Measurements from ENCODE around the gene RIMBP2. TPM values are rescaled to one million over a fixed set of nuclear protein-coding genes. Genes with fewer than 3 reads are reported as not detected.

RIMBP2 gene
- total RNA-seq, 4 donors from 2014 or later, result 0.83 to 1.8 (median 1.4) TPM

GRCh38 chr12:130632642-130633041, 83.5 kb downstream of the RIMBP2 start:
- intact Hi-C loops (cut with DNase I), result no loop called here
- 63% methylated on average over 5 of the region's 5 CpGs for WGBS
- Histone ChIP-seq H3K36me3 (no peaks in the 10 kb centered on the region), H3K27me3 (peaks cover 0 to 20% (median 0%) of the 10 kb centered on the region in 4 donors), H3K4me3 (no peak overlapping the region), H3K27ac (replicated peaks in 1 of 4) (no peak overlapping the region), H3K9me3 (peaks cover 0 to 10% (median 0%) of the 10 kb centered on the region in 4 donors), H3K4me1 (no peaks in the 10 kb centered on the region)
- no peak for DNase-seq (ENCODE audit: extremely low spot score)
- no peak for TF ChIP-seq CTCF (IDR thresholded peaks at IDR 0.05)

DNA sequence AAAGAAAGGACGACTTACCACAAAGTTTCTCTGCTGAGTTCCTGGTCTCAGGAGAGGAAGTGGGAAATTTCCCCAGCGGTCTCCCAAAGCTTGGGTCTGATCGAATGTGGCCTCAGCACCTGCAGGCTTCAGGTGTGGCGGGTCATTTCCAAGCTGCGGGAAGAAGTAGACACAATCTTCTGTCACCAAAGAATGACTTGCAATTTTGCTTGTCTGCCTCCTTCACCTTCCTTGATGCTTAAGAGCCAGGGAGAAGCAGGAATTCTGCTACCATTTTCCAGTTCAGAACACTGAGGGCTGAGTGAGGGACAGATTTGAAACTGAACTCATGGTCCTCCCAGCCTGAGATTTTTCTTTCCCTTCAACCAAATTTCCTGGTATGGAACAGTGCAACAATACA, 87.8 kb downstream of the RIMBP2 start:
- intact Hi-C loops (cut with DNase I), result no loop called here
- DNase-seq (ENCODE audit: extremely low spot score), result no peak

DNA sequence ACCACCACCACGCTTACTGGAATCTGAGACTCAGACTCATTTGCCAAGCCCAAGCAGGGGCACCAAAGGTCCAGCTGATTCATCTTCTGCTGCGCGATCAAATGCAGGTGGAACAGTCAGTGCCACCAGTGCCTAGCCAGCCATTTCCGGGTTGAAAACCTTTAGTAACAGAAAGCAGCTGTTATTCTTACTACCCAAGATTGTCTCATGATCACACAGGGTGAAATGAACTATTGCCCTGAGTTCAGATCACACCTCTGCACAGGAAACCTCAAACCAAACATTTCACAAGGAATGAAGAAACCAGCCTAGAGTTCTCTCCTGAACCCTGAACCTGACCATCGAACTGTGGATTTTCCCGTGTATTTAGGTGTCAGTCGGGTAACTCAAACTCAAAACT, 88.9 kb downstream of the RIMBP2 start:
- TF ChIP-seq CTCF (IDR thresholded peaks at IDR 0.05), result no peak
- Histone ChIP-seq H3K9me3 (peaks cover 0 to 19% (median 15%) of the 10 kb centered on the region in 4 donors), H3K27ac (replicated peaks in 1 of 4) (no peak overlapping the region), H3K36me3 (no peaks in the 10 kb centered on the region), H3K4me3 (no peak overlapping the region), H3K4me1 (no peaks in the 10 kb centered on the region), H3K27me3 (no peaks in the 10 kb centered on the region)
- DNase-seq (ENCODE audit: extremely low spot score), result no peak
- 93% methylated on average over 7 of the region's 7 CpGs for WGBS
- intact Hi-C loops (cut with DNase I), result no loop called here

More for the DNA sequence above, 87.8 kb downstream of the RIMBP2 start:
- Histone ChIP-seq H3K27ac (replicated peaks in 1 of 4) (no peak overlapping the region), H3K9me3 (peaks cover 0 to 14% (median 6%) of the 10 kb centered on the region in 4 donors), H3K4me3 (no peak overlapping the region), H3K36me3 (no peaks in the 10 kb centered on the region), H3K4me1 (no peaks in the 10 kb centered on the region), H3K27me3 (peaks cover 0 to under 1% (median 0%) of the 10 kb centered on the region in 4 donors)
- whole genome bisulfite sequencing, result 84% methylated on average over 5 of the region's 5 CpGs
- TF ChIP-seq CTCF (IDR thresholded peaks at IDR 0.05) (no peak), EP300 (IDR thresholded peaks at IDR 0.05) (no peak), POLR2A (IDR thresholded peaks at IDR 0.05; ENCODE audit: low read depth) (no peak), POLR2AphosphoS5 (IDR thresholded peaks at IDR 0.05) (no peak)

DNA sequence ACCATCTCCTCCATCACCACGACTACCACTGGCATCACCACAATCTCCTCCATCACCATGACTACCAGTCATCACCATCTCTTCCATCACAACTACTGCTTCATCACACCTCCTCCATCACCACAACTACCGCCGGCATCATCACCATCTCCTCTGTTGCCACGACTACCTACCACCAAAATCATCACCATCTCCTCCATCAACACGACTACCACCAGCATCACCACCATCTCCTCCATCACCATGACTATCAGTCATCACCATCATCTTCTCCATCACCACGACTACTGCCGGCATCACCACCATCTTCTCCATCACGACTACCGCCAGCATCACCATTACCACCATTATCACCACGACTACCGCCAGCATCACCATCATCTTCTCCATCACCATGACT, 89.5 kb downstream of the RIMBP2 start:
- Histone ChIP-seq H3K4me3 (no peak overlapping the region), H3K4me1 (no peaks in the 10 kb centered on the region), H3K27ac (replicated peaks in 1 of 4) (no peak overlapping the region), H3K36me3 (no peaks in the 10 kb centered on the region), H3K27me3 (no peaks in the 10 kb centered on the region), H3K9me3 (peaks cover 0 to 24% (median 16%) of the 10 kb centered on the region in 4 donors)
- intact Hi-C loops (cut with DNase I), result no loop called here
- 84% methylated on average over 11 of the region's 11 CpGs for WGBS
- TF ChIP-seq CTCF (IDR thresholded peaks at IDR 0.05), result no peak
- TF ChIP-seq EP300 (IDR thresholded peaks at IDR 0.05), result no peak
- TF ChIP-seq POLR2A (IDR thresholded peaks at IDR 0.05; ENCODE audit: low read depth), result no peak
- TF ChIP-seq POLR2AphosphoS5 (IDR thresholded peaks at IDR 0.05), result no peak
- DNase-seq (ENCODE audit: extremely low spot score), result no peak

- WGBS, result 52% methylated on average over 5 of the region's 5 CpGs
- Histone ChIP-seq H3K9me3 (peaks cover 0 to 24% (median 11%) of the 10 kb centered on the region in 4 donors), H3K27me3 (no peaks in the 10 kb centered on the region), H3K4me3 (no peak overlapping the region), H3K27ac (replicated peaks in 1 of 4) (no peak overlapping the region), H3K36me3 (no peaks in the 10 kb centered on the region), H3K4me1 (no peaks in the 10 kb centered on the region)
- TF ChIP-seq CTCF (IDR thresholded peaks at IDR 0.05) (no peak), POLR2A (IDR thresholded peaks at IDR 0.05; ENCODE audit: low read depth) (no peak)
- intact Hi-C loops (cut with DNase I), result no loop called here
- no peak for DNase-seq (ENCODE audit: extremely low spot score)
Measured at GRCh38 chr12:130625201-130625600, 90.9 kb downstream of the RIMBP2 start.
